Caco-2 (cell line): ENCODE measurements around the gene EXOSC3. TPM values are rescaled to one million over a fixed set of nuclear protein-coding genes. Genes with fewer than 3 reads are reported as not detected.

Source experiments
- BruUV-seq: library from RNA; stranded (reverse); fragments of 400-500 nt; replicated peaks from 2 replicates; lab custom pipeline; 2021; lab: Mats Ljungman, UMichigan
- CTCF ChIA-PET: fragments of 300-600 bp; sonication (Branson Sonifier 250); formaldehyde crosslinking; loops from one replicate; lab custom pipeline; 2022; ENCODE audit warnings: antibody characterized with exemption; lab: Charles Lee
- POLR2A ChIA-PET: fragments of 300-600 bp; sonication (Branson Sonifier 250); formaldehyde crosslinking; loops from one replicate; lab custom pipeline; 2022; ENCODE audit warnings: antibody characterized with exemption; lab: Charles Lee
- DNase-seq, 2 experiments: peaks; one replicate each; pipeline versions ENCODE4 v3.0.0 to v3.0.0-alpha.2; 2020 to 2022
- H3K27me3 ChIP-seq: replicated peaks from 2 replicates; pipeline ENCODE4 v1.6.0; 2011; ENCODE audit warnings: low read length; ENCODE audit not compliant: control insufficient read depth, insufficient read depth
- H3K36me3 ChIP-seq: 2 replicates; pipeline ENCODE4 v1.5.1; 2011; ENCODE audit warnings: low read length; ENCODE audit not compliant: control insufficient read depth, insufficient read depth
- H3K4me1 ChIP-seq: fragments of 250-450 bp; sonication (Bioruptor Pico); 2 replicates; pipeline ENCODE4 v1.5.1; 2020; ENCODE audit warnings: mild to moderate bottlenecking
- H3K4me3 ChIP-seq: 2 replicates; pipeline ENCODE4 v1.5.1; 2011; ENCODE audit warnings: low read depth, mild to moderate bottlenecking, control low read depth, low read length
- H3K9me3 ChIP-seq: fragments of 250-450 bp; sonication (Bioruptor Pico); 2 replicates; pipeline ENCODE4 v1.5.1; 2020; ENCODE audit warnings: mild to moderate bottlenecking, moderate library complexity
- H3K27ac Mint-ChIP-seq: one replicate; pipeline ENCODE4 v1.8.0; 2022; ENCODE audit warnings: mixed read lengths; ENCODE audit not compliant: unreplicated experiment
- H3K27me3 Mint-ChIP-seq: one replicate; pipeline ENCODE4 v1.8.0; 2022; ENCODE audit warnings: mixed read lengths; ENCODE audit not compliant: insufficient read depth, unreplicated experiment
- H3K36me3 Mint-ChIP-seq: one replicate; pipeline ENCODE4 v1.8.0; 2022; ENCODE audit warnings: mild to moderate bottlenecking, mixed read lengths; ENCODE audit not compliant: insufficient read depth, unreplicated experiment
- H3K4me1 Mint-ChIP-seq: one replicate; pipeline ENCODE4 v1.8.0; 2022; ENCODE audit warnings: low read depth, mixed read lengths; ENCODE audit not compliant: unreplicated experiment
- H3K4me3 Mint-ChIP-seq: one replicate; pipeline ENCODE4 v1.8.0; 2022; ENCODE audit warnings: mild to moderate bottlenecking, moderate library complexity, mixed read lengths; ENCODE audit not compliant: unreplicated experiment
- H3K9me3 Mint-ChIP-seq: one replicate; pipeline ENCODE4 v1.8.0; 2022; ENCODE audit warnings: mixed read lengths; ENCODE audit not compliant: unreplicated experiment
- CTCF ChIP-seq, 2 experiments: fragments of 200-600 bp in 1 of 2; IDR thresholded peaks; 1 replicate in 1 of 2; 2 replicates in 1 of 2; pipeline versions ENCODE4 v1.5.1 to v1.8.0; 2011 to 2022; ENCODE audit warnings: antibody characterized with exemption in 1 of 2, control low read depth in 1 of 2, inconsistent platforms in 1 of 2, low read depth in 1 of 2, low read length in 1 of 2, mild to moderate bottlenecking in 1 of 2, moderate library complexity in 1 of 2; ENCODE audit not compliant: insufficient read depth in 1 of 2, severe bottlenecking in 1 of 2, unreplicated experiment in 1 of 2
- intact Hi-C: fragments of 100-400 bp; cut with micrococcal nuclease; formaldehyde crosslinking; loops from one replicate; pipeline ENCODE4 v1.10.0; 2022; ENCODE audit not compliant: unreplicated experiment
- total RNA-seq: library from RNA; stranded (reverse); gene quantifications from 2 replicates; pipeline ENCODE4 v1.2.3, GENCODE V29; 2022

Gene EXOSC3
- total RNA-seq, 1 experiment from 2014 or later = 60.3 TPM

- no peak for DNase-seq
Measured at GRCh38 chr9:37784291-37784615, 611 bp downstream of the EXOSC3 start.

GRCh38 chr9:37778534-37778933, 6.3 kb downstream of the EXOSC3 start:
- TF ChIP-seq CTCF (IDR thresholded peaks at IDR 0.05; ENCODE audit: insufficient read depth in 1 of 2, low read depth in 1 of 2, low read length in 1 of 2, severe bottlenecking in 1 of 2, unreplicated experiment in 1 of 2) = no peak
- intact Hi-C loops = no loop called here
- no TSS peak for BruUV-seq
- Histone ChIP-seq H3K27me3 (no peaks in the 10 kb centered on the region), H3K4me3 (no peak overlapping the region), H3K4me1 (no peaks in the 10 kb centered on the region), H3K36me3 (peaks cover 4% of the 10 kb centered on the region), H3K9me3 (no peaks in the 10 kb centered on the region)
- Mint-ChIP-seq H3K4me3 (no peak overlapping the region), H3K9me3 (no peaks in the 10 kb centered on the region), H3K27me3 (no peaks in the 10 kb centered on the region), H3K4me1 (peaks cover 9% of the 10 kb centered on the region), H3K27ac (no peak overlapping the region), H3K36me3 (peaks cover 59% of the 10 kb centered on the region)
- CTCF ChIA-PET = no interaction called here
- POLR2A ChIA-PET = no interaction called here
- no peak for DNase-seq

More at GRCh38 chr9:37784291-37784615, 611 bp downstream of the EXOSC3 start:
- Mint-ChIP-seq H3K27me3 (no peaks in the 10 kb centered on the region), H3K36me3 (peaks cover 33% of the 10 kb centered on the region), H3K27ac (peak overlapping the region; percentile 98), H3K4me3 (peak overlapping the region; percentile 97), H3K4me1 (peaks cover 9% of the 10 kb centered on the region), H3K9me3 (no peaks in the 10 kb centered on the region)
- ChIA-PET POLR2A (interaction anchor here (0.7 to 1.9 kb wide), 3 partner anchors 17 to 192 kb away, joined by 3 to 12 read pairs (median 7); partner anchors contain the start of genes DCAF10 and TOMM5), CTCF (interaction anchor here (1.0 kb wide), 1 partner anchor 299 kb away, joined by 3 read pairs; the partner anchor contains the start of gene POLR1E)
- TSS peak; percentile 25 for BruUV-seq
- no peaks in the 10 kb centered on the region for H3K27me3 ChIP-seq
- H3K4me1 ChIP-seq = 0 out of 2 replicates have a peak, but pooled peaks cover 3% of the 10 kb centered on the region
- intact Hi-C loops = loop anchor here (2.0 to 10.0 kb wide), 3 partner anchors 31 to 199 kb away; partner anchors contain the start of genes SLC25A51 and TRMT10B
- no peaks in the 10 kb centered on the region for H3K9me3 ChIP-seq
- peaks cover 4% of the 10 kb centered on the region for H3K36me3 ChIP-seq
- H3K4me3 ChIP-seq = peak overlapping the region; percentile 97
- TF ChIP-seq CTCF (IDR thresholded peaks at IDR 0.05; ENCODE audit: insufficient read depth in 1 of 2, low read depth in 1 of 2, low read length in 1 of 2, severe bottlenecking in 1 of 2, unreplicated experiment in 1 of 2) = no peak

GRCh38 chr9:37776328-37776727, 8.5 kb downstream of the EXOSC3 start:
- H3K27me3 Mint-ChIP-seq = no peaks in the 10 kb centered on the region
- H3K36me3 Mint-ChIP-seq = peaks cover 61% of the 10 kb centered on the region
- H3K9me3 ChIP-seq = no peaks in the 10 kb centered on the region
- H3K27me3 ChIP-seq = no peaks in the 10 kb centered on the region
- TF ChIP-seq CTCF (IDR thresholded peaks at IDR 0.05; ENCODE audit: insufficient read depth in 1 of 2, low read depth in 1 of 2, low read length in 1 of 2, severe bottlenecking in 1 of 2, unreplicated experiment in 1 of 2) = no peak
- no peak for DNase-seq
- no peak overlapping the region for H3K4me3 Mint-ChIP-seq
- intact Hi-C loops = no loop called here
- H3K4me1 Mint-ChIP-seq = no peaks in the 10 kb centered on the region
- BruUV-seq = no TSS peak
- no peaks in the 10 kb centered on the region for H3K9me3 Mint-ChIP-seq
- CTCF ChIA-PET = no interaction called here
- no peak overlapping the region for H3K4me3 ChIP-seq
- H3K4me1 ChIP-seq = no peaks in the 10 kb centered on the region
- POLR2A ChIA-PET = no interaction called here
- H3K36me3 ChIP-seq = peaks cover 2% of the 10 kb centered on the region; the same call in 1 of the 2 replicates
- no peak overlapping the region for H3K27ac Mint-ChIP-seq
